WI38 (cell line): ENCODE results near the gene HARS2.
"Not testable (repeated sequence)": the region's sequence is repeated elsewhere in the genome, so short reads cannot be mapped to it uniquely, and the experiment has no call there.

Experiments
- H3K4me3 ChIP-seq: 2 replicates; pipeline ENCODE4 v1.5.1; 2011; ENCODE audit warnings: low read depth, mild to moderate bottlenecking, control low read depth, low read length
- TF ChIP-seq, protein P1 (sequence below): IDR thresholded peaks from 2 replicates; pipeline ENCODE4 v1.5.1; 2012; ENCODE audit warnings: low read depth, mild to moderate bottlenecking, control low read depth, low read length

HARS2 gene

DNA sequence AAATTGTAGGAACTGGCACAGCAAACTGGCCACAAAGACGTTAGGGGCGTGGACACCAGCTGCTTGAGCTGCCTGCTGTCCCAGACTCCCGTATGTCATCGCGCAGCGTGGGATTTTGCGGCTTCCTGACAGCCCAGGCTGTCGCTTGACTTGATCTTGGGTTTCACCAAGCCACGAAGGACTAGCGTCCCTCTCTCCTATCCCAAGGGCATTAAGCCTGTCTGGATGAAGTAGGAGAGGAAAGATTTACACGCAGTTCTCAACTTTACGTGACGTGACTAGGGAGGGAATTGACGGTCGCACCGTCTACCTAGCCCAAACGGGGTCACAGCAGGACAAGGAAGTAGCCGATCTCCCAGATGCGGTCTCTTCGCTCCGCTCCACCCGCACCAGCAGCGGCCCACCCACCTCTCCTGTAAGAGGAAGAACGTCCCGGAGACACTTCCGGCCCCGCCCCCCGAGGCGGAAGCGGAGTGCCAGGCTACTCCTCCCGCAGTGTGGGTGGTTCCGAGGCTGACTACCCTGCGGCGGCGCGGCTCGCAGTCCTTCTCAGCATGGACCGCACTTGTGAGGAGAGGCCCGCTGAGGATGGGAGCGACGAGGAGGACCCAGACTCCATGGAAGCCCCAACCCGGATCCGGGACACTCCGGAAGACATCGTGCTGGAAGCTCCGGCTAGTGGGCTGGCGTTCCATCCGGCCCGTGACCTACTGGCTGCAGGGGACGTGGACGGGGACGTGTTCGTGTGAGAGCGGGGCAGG lies 26.7 kb upstream of the HARS2 start, which contains the start of gene WDR55:
Gene WDR55, plus strand, starts transcription at position 546 of the 761 bp plus-strand sequence. Its CDS starts 9 bp downstream, at position 555.
- H3K4me3 ChIP-seq, result peak within 1 kb of the TSS; percentile 92
- TF ChIP-seq, protein P1, sequence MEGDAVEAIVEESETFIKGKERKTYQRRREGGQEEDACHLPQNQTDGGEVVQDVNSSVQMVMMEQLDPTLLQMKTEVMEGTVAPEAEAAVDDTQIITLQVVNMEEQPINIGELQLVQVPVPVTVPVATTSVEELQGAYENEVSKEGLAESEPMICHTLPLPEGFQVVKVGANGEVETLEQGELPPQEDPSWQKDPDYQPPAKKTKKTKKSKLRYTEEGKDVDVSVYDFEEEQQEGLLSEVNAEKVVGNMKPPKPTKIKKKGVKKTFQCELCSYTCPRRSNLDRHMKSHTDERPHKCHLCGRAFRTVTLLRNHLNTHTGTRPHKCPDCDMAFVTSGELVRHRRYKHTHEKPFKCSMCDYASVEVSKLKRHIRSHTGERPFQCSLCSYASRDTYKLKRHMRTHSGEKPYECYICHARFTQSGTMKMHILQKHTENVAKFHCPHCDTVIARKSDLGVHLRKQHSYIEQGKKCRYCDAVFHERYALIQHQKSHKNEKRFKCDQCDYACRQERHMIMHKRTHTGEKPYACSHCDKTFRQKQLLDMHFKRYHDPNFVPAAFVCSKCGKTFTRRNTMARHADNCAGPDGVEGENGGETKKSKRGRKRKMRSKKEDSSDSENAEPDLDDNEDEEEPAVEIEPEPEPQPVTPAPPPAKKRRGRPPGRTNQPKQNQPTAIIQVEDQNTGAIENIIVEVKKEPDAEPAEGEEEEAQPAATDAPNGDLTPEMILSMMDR, result no peak

DNA sequence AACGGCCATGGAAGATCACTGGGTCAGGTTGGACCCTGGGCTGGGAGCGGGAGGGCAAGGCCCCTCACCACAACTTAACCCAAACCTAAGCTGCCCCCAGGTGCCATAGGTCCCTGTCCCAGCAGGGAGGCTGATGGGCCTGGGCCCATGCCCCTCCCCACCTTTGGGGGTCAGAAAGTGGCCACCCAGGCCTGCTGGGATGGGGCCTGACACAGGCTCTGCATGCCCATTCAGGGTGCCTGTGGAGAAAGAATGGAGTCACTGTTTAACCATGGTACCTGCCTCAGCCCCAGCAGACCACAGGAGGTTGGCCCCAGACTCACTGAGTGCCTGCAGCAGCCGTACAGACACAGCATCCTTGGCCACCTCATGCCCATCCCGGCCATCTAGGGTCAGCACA lies 20.2 kb upstream of the HARS2 start:
- H3K4me3 ChIP-seq, result not testable (repeated sequence)

DNA sequence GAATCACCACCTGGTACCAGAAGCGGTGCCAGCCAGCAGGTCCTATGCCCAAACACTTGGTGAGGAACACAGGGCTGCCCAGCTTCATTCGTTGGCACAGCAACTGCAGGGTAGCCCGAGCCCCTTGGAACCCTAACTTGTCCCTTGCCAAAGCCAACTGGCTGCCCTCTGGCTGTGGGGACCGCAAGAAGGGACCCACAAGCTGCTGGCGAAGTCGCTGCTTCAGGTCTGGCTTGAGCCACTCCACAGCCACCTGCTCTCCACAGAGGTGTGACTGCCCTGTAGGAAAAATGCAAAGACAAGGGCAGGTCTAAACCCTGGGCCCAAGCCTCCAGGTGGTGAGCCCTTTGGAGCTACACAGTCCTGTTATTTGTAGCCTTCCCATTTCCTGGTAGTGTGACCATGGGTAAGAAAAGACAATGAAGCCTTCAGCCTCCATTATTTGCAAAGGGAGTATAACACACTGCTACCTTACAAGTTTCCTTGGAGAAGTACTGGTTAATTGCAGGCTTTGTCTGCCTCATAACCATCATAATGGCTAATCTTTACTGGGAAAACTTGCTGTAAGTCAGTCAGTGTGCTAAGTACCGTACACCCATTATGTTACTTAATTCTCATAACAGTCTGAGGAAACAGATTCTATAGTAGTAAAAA lies 19.7 kb upstream of the HARS2 start:
- no peak overlapping the region for H3K4me3 ChIP-seq
- TF ChIP-seq, protein P1, result no peak

DNA sequence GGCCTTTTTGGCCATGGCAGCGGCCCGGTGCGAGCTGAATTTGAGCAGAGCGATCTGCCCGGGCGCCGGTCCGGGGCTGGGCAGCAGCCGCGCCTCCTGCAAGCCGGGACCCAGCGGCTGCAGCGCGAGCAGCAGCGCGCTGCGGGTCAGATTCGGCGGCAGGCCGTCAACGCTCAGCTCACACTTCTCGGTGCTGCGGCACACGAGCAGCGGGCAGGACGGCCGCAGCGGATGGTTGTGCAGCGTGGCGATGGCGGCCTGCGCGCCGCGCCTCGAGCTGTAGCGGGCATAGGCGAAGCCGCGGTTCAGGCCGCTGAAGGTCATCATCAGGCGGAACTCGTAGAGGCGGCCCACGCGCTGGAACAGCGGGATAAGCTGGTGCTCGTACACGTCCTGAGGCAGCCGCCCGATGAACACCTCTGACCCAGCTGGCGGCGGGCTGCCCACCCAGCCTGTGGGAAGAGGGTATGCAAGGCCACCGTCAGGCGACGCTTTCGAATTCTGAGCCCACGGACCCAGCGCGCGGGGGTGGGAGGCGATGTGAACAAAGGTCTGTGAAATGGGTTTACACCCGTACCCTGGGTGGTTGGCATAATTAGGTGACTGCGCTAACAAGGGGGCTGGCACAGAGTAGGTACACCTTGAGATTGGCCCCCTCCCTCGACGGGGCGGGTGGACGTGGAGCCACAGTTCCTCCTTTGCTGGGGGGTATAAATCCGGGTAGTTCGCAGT lies 18.6 kb upstream of the HARS2 start:
- TF ChIP-seq, protein P1, result no peak
- H3K4me3 ChIP-seq, result no peak overlapping the region

DNA sequence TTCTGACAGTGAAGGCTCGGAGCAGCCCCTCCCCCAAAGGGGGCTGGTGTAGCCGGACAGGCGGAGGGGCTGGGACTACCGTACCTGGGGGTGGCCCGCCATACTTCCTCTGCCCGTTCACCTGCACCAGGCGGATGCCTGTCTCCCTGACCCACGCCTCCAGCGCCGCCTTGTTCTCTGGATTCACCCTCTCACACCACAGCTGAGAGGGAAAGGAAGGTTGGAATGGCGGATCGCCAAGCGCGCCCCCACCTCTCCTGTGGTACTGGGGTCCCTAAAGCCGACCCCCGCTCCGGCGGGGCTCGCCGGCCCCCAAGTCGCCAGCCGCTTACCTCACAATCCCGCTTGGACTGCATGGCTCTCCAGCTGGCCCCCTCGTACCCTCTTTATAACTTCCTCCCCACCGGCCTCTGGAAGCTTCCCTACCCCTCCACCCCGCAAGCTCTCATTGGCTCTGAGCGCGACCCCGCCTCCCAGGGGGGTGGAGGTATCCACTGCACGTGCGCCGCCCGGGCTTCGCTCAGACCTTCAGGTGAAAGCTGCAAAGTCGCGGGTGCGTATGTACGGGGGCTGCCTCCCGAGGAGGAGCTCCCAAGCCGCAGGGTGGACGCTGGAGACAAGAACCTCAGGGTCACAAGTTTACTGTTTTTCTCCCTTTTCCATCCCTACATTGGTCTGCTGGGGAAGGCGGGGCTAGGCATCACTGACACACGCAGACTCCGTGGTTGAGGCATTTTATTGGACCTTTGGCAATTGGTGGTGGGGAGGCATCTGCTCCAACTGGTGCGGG lies 17.9 kb upstream of the HARS2 start, which contains the start of gene DND1:
Gene DND1, minus strand, starts transcription at position 390 of the 790 bp plus-strand sequence. Its CDS starts 34 bp downstream, at position 356.
- H3K4me3 ChIP-seq, result no peak within 1 kb of the TSS
- TF ChIP-seq, protein P1, result no peak

DNA sequence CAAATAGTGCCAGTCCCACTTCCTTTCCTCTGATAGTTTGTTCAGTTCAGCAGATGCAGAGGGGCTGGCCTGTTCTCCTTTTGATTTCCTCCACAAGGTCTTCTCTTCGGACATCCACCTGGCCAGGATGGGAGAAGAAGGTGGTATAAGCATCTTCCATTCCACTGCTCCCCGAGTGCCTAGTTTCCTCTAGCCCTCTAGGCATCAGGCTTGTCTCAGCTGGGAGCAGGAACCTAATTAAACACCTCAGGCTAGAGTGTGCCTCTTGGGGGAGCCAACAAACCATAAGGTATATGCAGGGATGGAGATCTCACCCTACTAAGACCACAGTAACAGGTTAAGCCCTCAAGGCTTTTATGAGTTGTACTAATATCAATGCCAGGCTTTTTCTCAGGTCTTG lies 17.0 kb upstream of the HARS2 start:
- no peak overlapping the region for H3K4me3 ChIP-seq
- TF ChIP-seq, protein P1, result no peak

DNA sequence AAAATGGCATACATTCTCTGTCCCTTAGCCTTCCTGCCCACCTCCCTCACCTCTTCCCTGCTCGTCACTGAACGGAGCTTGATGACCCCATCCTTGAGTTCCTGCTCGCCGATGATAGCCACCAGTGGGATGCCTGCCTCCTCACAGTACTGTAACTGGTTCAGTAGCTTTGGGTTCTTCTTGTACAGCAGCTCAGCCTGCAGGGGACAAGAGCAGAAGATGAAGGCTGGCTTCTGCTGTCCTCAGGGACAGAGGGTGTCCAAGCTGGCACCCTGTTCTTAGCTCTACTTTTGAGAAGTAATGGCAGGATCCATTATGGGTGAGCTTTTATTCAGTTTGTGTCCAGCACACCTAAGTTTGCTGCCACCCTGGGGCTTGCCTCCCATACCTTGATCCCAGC lies 16.6 kb upstream of the HARS2 start:
- TF ChIP-seq, protein P1, result no peak
- no peak overlapping the region for H3K4me3 ChIP-seq
